B cell (primary cell): Measurements from ENCODE around the gene TDRD15. TPM values are rescaled to one million over a fixed set of nuclear protein-coding genes. Genes with fewer than 3 reads are reported as not detected.

ENCODE experiments used
- ATAC-seq: fragments of 200-7000 bp; cut with Tn5 transposase; one replicate; pipeline ENCODE4 v1.10.0; 2021; ENCODE audit warnings: low read depth, mild to moderate bottlenecking, moderate number of reproducible peaks, moderate library complexity
- CTCF ChIA-PET: fragments of 350-600 bp; sonication (Branson Sonifier 250); formaldehyde crosslinking; loops from one replicate; lab custom pipeline; 2021; ENCODE audit warnings: antibody characterized with exemption, inconsistent platforms; lab: Charles Lee
- POLR2A ChIA-PET: fragments of 350-600 bp; sonication (Branson Sonifier 250); formaldehyde crosslinking; loops from one replicate; lab custom pipeline; 2021; ENCODE audit warnings: antibody characterized with exemption; lab: Charles Lee
- DNase-seq: peaks from one replicate; pipeline ENCODE4 v3.0.0; 2013
- H2AFZ ChIP-seq: 2 replicates; pipeline ENCODE4 v1.6.1; 2012; ENCODE audit warnings: mild to moderate bottlenecking, low read depth, low read length; ENCODE audit not compliant: insufficient read depth, poor library complexity, severe bottlenecking
- H3K27ac ChIP-seq, 2 donors: 1 replicate in 1 of 2; 2 replicates in 1 of 2; pipeline ENCODE4 v1.5.1; 2012 to 2013; ENCODE audit warnings: low read length in 2 of 2, mild to moderate bottlenecking in 2 of 2, moderate library complexity in 1 of 2
- H3K27me3 ChIP-seq, 4 experiments: fragments of 200-600 bp in 1 of 4; sonication (generic) in 1 of 4; replicated peaks in 1 of 4; 1 replicate in 2 of 4; 2 replicates in 2 of 4; pipeline versions ENCODE4 v1.6.1 to v1.7.0; 2013 to 2016; ENCODE audit warnings: low read length in 3 of 4, mild to moderate bottlenecking in 2 of 4, mixed read lengths in 1 of 4, moderate library complexity in 1 of 4; ENCODE audit not compliant: insufficient read depth in 4 of 4, control insufficient read depth in 3 of 4; ENCODE audit errors: control extremely low read depth in 1 of 4
- H3K36me3 ChIP-seq, 2 experiments: replicated peaks in 1 of 2; 1 replicate in 1 of 2; 2 replicates in 1 of 2; pipeline versions ENCODE4 v1.6.1 to v1.7.1; 2013; ENCODE audit warnings: low read length in 1 of 2; ENCODE audit not compliant: insufficient read depth in 2 of 2, control insufficient read depth in 1 of 2; ENCODE audit errors: control extremely low read depth in 1 of 2, extremely low read depth in 1 of 2
- H3K4me1 ChIP-seq, 2 donors: fragments of 200-600 bp in 1 of 2; sonication (generic) in 1 of 2; 1 replicate in 1 of 2; 2 replicates in 1 of 2; pipeline versions ENCODE4 v1.5.1 to v1.6.1; 2013 to 2017; ENCODE audit warnings: low read length in 2 of 2; ENCODE audit not compliant: control insufficient read depth in 2 of 2, insufficient read depth in 2 of 2
- H3K4me2 ChIP-seq: replicated peaks from 2 replicates; pipeline ENCODE3; 2012; ENCODE audit warnings: mild to moderate bottlenecking, low read depth, low read length; ENCODE audit not compliant: poor library complexity, severe bottlenecking
- H3K4me3 ChIP-seq, 5 experiments: fragments of 200-600 bp in 1 of 5; sonication (generic) in 1 of 5; 1 replicate in 3 of 5; 2 replicates in 2 of 5; pipeline versions ENCODE4 v1.5.1 to v1.7.0; 2011 to 2016; ENCODE audit warnings: low read length in 4 of 5, mild to moderate bottlenecking in 4 of 5, low read depth in 2 of 5, control low read depth in 1 of 5, moderate library complexity in 1 of 5; ENCODE audit not compliant: insufficient read depth in 1 of 5; ENCODE audit errors: control extremely low read depth in 1 of 5, extremely low read depth in 1 of 5
- H3K79me2 ChIP-seq: fragments of 200-600 bp; sonication (generic); one replicate; pipeline ENCODE4 v1.6.0; 2016; ENCODE audit warnings: low read length; ENCODE audit not compliant: control insufficient read depth, insufficient read depth
- H3K9ac ChIP-seq: fragments of 200-600 bp; sonication (generic); 2 replicates; pipeline ENCODE4 v1.6.1; 2017; ENCODE audit warnings: mild to moderate bottlenecking, low read length, moderate library complexity
- H3K9me3 ChIP-seq, 3 donors: one replicate each; pipeline versions ENCODE4 v1.6.1 to v1.7.1; 2013; ENCODE audit warnings: low read length in 2 of 3; ENCODE audit not compliant: control insufficient read depth in 2 of 3, insufficient read depth in 1 of 3; ENCODE audit errors: control extremely low read depth in 1 of 3
- H4K20me1 ChIP-seq: 2 replicates; pipeline ENCODE4 v1.6.0; 2012; ENCODE audit warnings: mild to moderate bottlenecking, low read length; ENCODE audit not compliant: insufficient read depth, control insufficient read depth, poor library complexity, severe bottlenecking
- H3K27ac Mint-ChIP-seq: one replicate; pipeline ENCODE4 v1.8.0; 2021; ENCODE audit warnings: mixed read lengths
- H3K27me3 Mint-ChIP-seq: one replicate; pipeline ENCODE4 v1.8.0; 2021; ENCODE audit warnings: mixed read lengths
- H3K4me1 Mint-ChIP-seq: one replicate; pipeline ENCODE4 v1.8.0; 2021; ENCODE audit warnings: mixed read lengths
- H3K4me3 Mint-ChIP-seq: one replicate; pipeline ENCODE4 v1.8.0; 2021; ENCODE audit warnings: mixed read lengths
- H3K9me3 Mint-ChIP-seq: one replicate; pipeline ENCODE4 v1.8.0; 2022; ENCODE audit warnings: mixed read lengths; ENCODE audit not compliant: insufficient read depth
- CTCF ChIP-seq: fragments of 200-600 bp; IDR thresholded peaks from one replicate; pipeline ENCODE4 v1.8.0; 2022; ENCODE audit warnings: antibody characterized with exemption, mild to moderate bottlenecking
- EZH2 ChIP-seq: IDR thresholded peaks from 2 replicates; pipeline ENCODE4 v1.6.1; 2012; ENCODE audit warnings: borderline replicate concordance, low read depth, mild to moderate bottlenecking, moderate library complexity, low read length; ENCODE audit not compliant: insufficient read depth, poor library complexity, severe bottlenecking
- WGBS: methylation state at CpG from one replicate; pipeline ENCODE4 v1.1.5; 2013; ENCODE audit warnings: missing lambda C conversion rate; ENCODE audit not compliant: insufficient coverage; 5-methylcytosine and 5-hydroxymethylcytosine counted together
- intact Hi-C: fragments of 100-400 bp; cut with micrococcal nuclease; formaldehyde crosslinking; loops from one replicate; pipeline ENCODE4 v1.10.0; 2022
- polyA plus RNA-seq: library from polyadenylated mRNA; depleted of rRNA; stranded (reverse); fragments of >200 nt; gene quantifications from 2 replicates; pipeline ENCODE4 v1.2.3, GENCODE V29; 2012
- total RNA-seq, 2 donors: library from RNA; stranded (reverse); fragments of 120-200 nt in 1 of 2; gene quantifications; 1 replicate in 1 of 2; 2 replicates in 1 of 2; pipeline versions ENCODE4 v1.2.3 to v1.2.4, GENCODE V29; 2013 to 2022

The TDRD15 gene
- total and polyA plus RNA-seq, 2 donors (not counting 1 experiment from before 2014, with no cell fraction given): 0.04 to 1.1 TPM

DNA sequence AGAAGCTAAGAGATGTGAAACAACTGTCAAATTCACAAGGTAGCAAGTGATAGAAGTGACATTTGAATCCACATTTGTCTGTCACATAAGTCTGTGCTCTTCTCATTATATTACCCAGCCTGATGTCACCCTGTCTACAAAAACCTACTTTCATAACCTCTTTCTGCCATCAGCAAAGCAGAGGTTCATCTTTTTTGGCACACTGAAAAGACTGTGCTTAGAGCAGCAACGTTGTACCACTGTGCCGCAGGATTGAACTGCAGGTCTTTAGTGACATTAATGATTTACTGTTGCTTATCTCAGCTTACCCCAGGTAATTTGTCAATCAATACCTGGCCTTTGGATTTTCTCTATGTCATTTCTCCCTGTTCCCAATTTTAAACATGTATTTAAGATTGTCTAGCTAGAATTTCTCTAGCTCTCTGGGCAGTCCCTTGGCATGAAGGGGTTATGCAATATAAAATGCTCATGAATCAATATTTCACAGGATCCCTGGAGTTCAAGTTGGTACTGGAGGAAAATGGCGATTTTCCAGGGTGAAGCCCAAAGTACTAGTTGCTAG, 31.4 kb upstream of the TDRD15 start:
- Mint-ChIP-seq H3K27ac (no peak overlapping the region), H3K27me3 (peaks cover 3% of the 10 kb centered on the region), H3K4me3 (no peak overlapping the region), H3K9me3 (no peaks in the 10 kb centered on the region), H3K4me1 (no peaks in the 10 kb centered on the region)
- H3K4me3 ChIP-seq: no peak overlapping the region
- no peaks in the 10 kb centered on the region for H3K79me2 ChIP-seq
- DNase-seq: no peak
- CTCF ChIA-PET: no interaction called here
- no peak overlapping the region for H2AFZ ChIP-seq
- ATAC-seq: no peak
- H3K4me2 ChIP-seq: no peak overlapping the region
- no peaks in the 10 kb centered on the region for H3K9me3 ChIP-seq
- H3K27me3 ChIP-seq: no peaks in the 10 kb centered on the region
- H3K9ac ChIP-seq: no peak overlapping the region
- H3K4me1 ChIP-seq: no peaks in the 10 kb centered on the region
- 56% methylated on average over 1 of the region's 3 CpGs for WGBS
- H4K20me1 ChIP-seq: no peaks in the 10 kb centered on the region
- no peaks in the 10 kb centered on the region for H3K36me3 ChIP-seq
- POLR2A ChIA-PET: no interaction called here
- no peak overlapping the region for H3K27ac ChIP-seq
- intact Hi-C loops: no loop called here
- TF ChIP-seq EZH2 (no peak), CTCF (no peak)

DNA sequence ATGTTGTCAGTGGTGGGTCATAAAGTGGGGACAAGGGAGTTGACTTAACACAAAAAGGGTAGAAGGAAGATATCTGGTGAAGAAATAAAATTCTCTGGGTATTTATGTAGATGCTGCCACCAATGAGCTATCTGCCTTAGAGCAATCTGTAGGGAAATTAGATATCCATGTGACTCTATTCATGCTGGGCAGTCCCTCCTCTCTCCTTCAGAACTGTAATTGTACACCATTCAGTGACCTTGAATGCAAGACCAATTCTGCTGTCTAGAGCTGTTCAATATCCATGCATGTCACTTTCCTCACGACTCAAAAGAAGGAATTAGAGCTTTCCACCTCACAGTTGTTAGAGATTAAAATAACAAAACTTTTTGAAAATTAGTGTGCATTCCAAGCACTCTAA, 28.6 kb upstream of the TDRD15 start:
- no peak overlapping the region for H3K9ac ChIP-seq
- no peak for TF ChIP-seq CTCF
- no peak for TF ChIP-seq EZH2
- no peaks in the 10 kb centered on the region for H4K20me1 ChIP-seq
- ChIA-PET POLR2A (no interaction called here), CTCF (no interaction called here)
- no peak overlapping the region for H2AFZ ChIP-seq
- no CpG with 5 or more reads among the region's 1 CpG for WGBS
- Mint-ChIP-seq H3K27me3 (peaks cover 3% of the 10 kb centered on the region), H3K9me3 (no peaks in the 10 kb centered on the region), H3K4me1 (no peaks in the 10 kb centered on the region), H3K4me3 (no peak overlapping the region), H3K27ac (no peak overlapping the region)
- H3K4me1 ChIP-seq: no peaks in the 10 kb centered on the region
- no peak overlapping the region for H3K4me2 ChIP-seq
- H3K9me3 ChIP-seq: no peaks in the 10 kb centered on the region
- no peak overlapping the region for H3K27ac ChIP-seq
- no peak overlapping the region for H3K4me3 ChIP-seq
- H3K27me3 ChIP-seq: peaks cover 0 to 4% (median 0%) of the 10 kb centered on the region in 4 experiments
- ATAC-seq (no peak), DNase-seq (no peak)
- H3K79me2 ChIP-seq: no peaks in the 10 kb centered on the region
- H3K36me3 ChIP-seq: no peaks in the 10 kb centered on the region
- intact Hi-C loops: no loop called here
